HepG2 (cell line): ENCODE data around the gene FGD6. TPM values are rescaled to one million over a fixed set of nuclear protein-coding genes. Genes with fewer than 3 reads are reported as not detected.

ENCODE experiments used
- ATAC-seq: fragments of 200-7000 bp; cut with Tn5 transposase; 3 replicates; pipeline ENCODE4 v1.9.1; 2020; ENCODE audit warnings: mild to moderate bottlenecking, moderate library complexity
- BruUV-seq: library from RNA; stranded (reverse); fragments of 400-500 nt; replicated peaks from 2 replicates; lab custom pipeline; 2021; lab: Mats Ljungman, UMichigan
- CTCF ChIA-PET: fragments of 300-600 bp; formaldehyde crosslinking; extraction: SDS; loops from one replicate; lab custom pipeline; 2021; ENCODE audit warnings: low total read pairs, inconsistent platforms, low intra/inter-chr PET ratio; lab: Yijun Ruan, JAX
- POLR2A ChIA-PET: fragments of 350-600 bp; sonication (Branson Sonifier 250); formaldehyde crosslinking; loops from one replicate; lab custom pipeline; 2020; ENCODE audit warnings: antibody characterized with exemption, inconsistent platforms; lab: Yijun Ruan, JAX
- DNase-seq: peaks from one replicate; pipeline ENCODE4 v3.0.0-alpha.2; 2015; ENCODE audit warnings: low spot score
- FAIRE-seq: peaks from 3 replicates; lab custom pipeline; 2011; peaks lifted over from hg19 to GRCh38; lab: Jason Lieb, UNC
- H2AFZ ChIP-seq: one replicate; pipeline ENCODE4 v1.6.1; 2011; ENCODE audit warnings: low read length, inconsistent platforms
- H3K27ac ChIP-seq: fragments of 300-600 bp; 3 replicates; pipeline ENCODE4 v1.8.0; 2011; ENCODE audit warnings: mixed run types, mild to moderate bottlenecking, mixed read lengths, low read length, inconsistent platforms; ENCODE audit not compliant: insufficient read depth; ENCODE audit errors: extremely low read length
- H3K27me3 ChIP-seq, 2 experiments: fragments of 200-600 bp in 1 of 2; 2 replicates in 1 of 2; 3 replicates in 1 of 2; pipeline versions ENCODE4 v1.6.0 to v1.8.0; 2011; ENCODE audit warnings: low read length in 2 of 2, mild to moderate bottlenecking in 2 of 2, moderate library complexity in 2 of 2, inconsistent platforms in 1 of 2; ENCODE audit not compliant: insufficient read depth in 2 of 2, control insufficient read depth in 1 of 2
- H3K36me3 ChIP-seq, 2 experiments: fragments of 200-600 bp in 1 of 2; replicated peaks in 1 of 2; 2 replicates in 1 of 2; 3 replicates in 1 of 2; pipeline versions ENCODE4 v1.5.1 to v1.8.0; 2011; ENCODE audit warnings: low read length in 2 of 2, inconsistent platforms in 1 of 2; ENCODE audit not compliant: insufficient read depth in 2 of 2, control insufficient read depth in 1 of 2
- H3K4me1 ChIP-seq: 2 replicates; pipeline ENCODE4 v1.5.1; 2012; ENCODE audit warnings: low read length, inconsistent platforms; ENCODE audit not compliant: insufficient read depth
- H3K4me2 ChIP-seq: 2 replicates; pipeline ENCODE4 v1.6.0; 2011; ENCODE audit warnings: low read depth, low read length, inconsistent platforms
- H3K4me3 ChIP-seq, 3 experiments: fragments of 200-600 bp in 1 of 3; sonication (generic), shearing (Covaris generic) in 1 of 3; replicated peaks in 1 of 3; 2 replicates each; pipeline ENCODE4 v1.5.1; 2011 to 2016; ENCODE audit warnings: low read length in 3 of 3, inconsistent platforms in 2 of 3, low read depth in 2 of 3, mild to moderate bottlenecking in 2 of 3, control low read depth in 1 of 3, mixed read lengths in 1 of 3; ENCODE audit not compliant: insufficient read depth in 1 of 3
- H3K79me2 ChIP-seq: one replicate; pipeline ENCODE4 v1.6.1; 2011; ENCODE audit warnings: low read length, inconsistent platforms; ENCODE audit not compliant: insufficient read depth
- H3K9ac ChIP-seq: 2 replicates; pipeline ENCODE4 v1.6.0; 2011; ENCODE audit warnings: mild to moderate bottlenecking, low read depth, low read length, inconsistent platforms; ENCODE audit not compliant: insufficient read depth
- H3K9me3 ChIP-seq: 2 replicates; pipeline ENCODE4 v1.5.1; 2012; ENCODE audit warnings: mild to moderate bottlenecking, low read length
- H4K20me1 ChIP-seq: 2 replicates; pipeline ENCODE4 v1.6.0; 2011; ENCODE audit warnings: inconsistent platforms, mild to moderate bottlenecking, low read length, moderate library complexity; ENCODE audit not compliant: insufficient read depth
- ATF6 ChIP-seq: sonication (generic); formaldehyde crosslinking; conservative IDR thresholded peaks from 2 replicates; pipeline ENCODE4 v1.4.0; 2020; ENCODE audit warnings: missing genetic modification reagents
- GATA4 ChIP-seq: sonication (generic); IDR thresholded peaks from 2 replicates; pipeline ENCODE4 v1.6.1; 2016; ENCODE audit warnings: antibody characterized with exemption, low read depth, borderline replicate concordance
- GZF1 ChIP-seq: sonication (generic); formaldehyde crosslinking; IDR thresholded peaks from 2 replicates; pipeline ENCODE4 v1.5.1; 2020; ENCODE audit warnings: mild to moderate bottlenecking, missing genetic modification reagents
- MTA3 ChIP-seq: sonication (generic); formaldehyde crosslinking; IDR thresholded peaks from 2 replicates; pipeline ENCODE4 v1.4.0; 2020; ENCODE audit warnings: missing genetic modification reagents
- NBN ChIP-seq: fragments of 450-650 bp; conservative IDR thresholded peaks from 2 replicates; pipeline ENCODE4 v1.6.1; 2017
- RFXAP ChIP-seq: sonication (generic); formaldehyde crosslinking; IDR thresholded peaks from 2 replicates; pipeline ENCODE4 v1.4.0; 2020; ENCODE audit warnings: missing genetic modification reagents, borderline replicate concordance
- SAP130 ChIP-seq: IDR thresholded peaks from 2 replicates; pipeline ENCODE4 v1.6.1; 2016; ENCODE audit warnings: low read depth
- SOX13 ChIP-seq, 3 experiments: fragments of 450-650 bp in 1 of 3; sonication (generic) in 1 of 3; formaldehyde crosslinking in 1 of 3; IDR thresholded peaks in 2 of 3; conservative IDR thresholded peaks in 1 of 3; 2 replicates each; pipeline versions ENCODE4 v1.5.0 to v1.6.1; 2016 to 2020; ENCODE audit warnings: antibody characterized with exemption in 1 of 3, mild to moderate bottlenecking in 1 of 3, missing compliant biosample characterization in 1 of 3, missing genetic modification reagents in 1 of 3, moderate library complexity in 1 of 3
- THAP7 ChIP-seq: sonication (generic); formaldehyde crosslinking; IDR thresholded peaks from 2 replicates; pipeline ENCODE4 v1.8.1; 2023; ENCODE audit warnings: mild to moderate bottlenecking, missing genetic modification reagents
- ZNF468 ChIP-seq: sonication (generic); formaldehyde crosslinking; IDR thresholded peaks from 2 replicates; pipeline ENCODE4 v1.8.0; 2022; ENCODE audit warnings: mild to moderate bottlenecking, moderate library complexity, missing genetic modification reagents
- ZNF839 ChIP-seq: sonication (generic); formaldehyde crosslinking; IDR thresholded peaks from 2 replicates; pipeline ENCODE4 v1.4.0; 2020; ENCODE audit warnings: missing genetic modification reagents, mild to moderate bottlenecking, borderline replicate concordance
- ZSCAN30 ChIP-seq: sonication (generic); formaldehyde crosslinking; IDR thresholded peaks from 2 replicates; pipeline ENCODE4 v1.5.0; 2020; ENCODE audit warnings: mild to moderate bottlenecking, missing genetic modification reagents
- WGBS: methylation state at CpG from one replicate; pipeline ENCODE4 v1.1.6; 2017; ENCODE audit warnings: low lambda C conversion rate; 5-methylcytosine and 5-hydroxymethylcytosine counted together
- in situ Hi-C: cut with HindIII; loops from 2 replicates; pipeline ENCODE4 v1.10.0; 2017; ENCODE audit warnings: low pct_unique_long_range_greater_than_20kb; ENCODE audit not compliant: extremely low pct_ligation_motif_present
- intact Hi-C: fragments of 100-400 bp; cut with micrococcal nuclease; formaldehyde crosslinking; loops from one replicate; pipeline ENCODE4 v1.10.0; 2022; ENCODE audit not compliant: unreplicated experiment
- polyA plus RNA-seq, 8 experiments: library from polyadenylated mRNA; depleted of rRNA in 3 of 8; stranded (reverse) in 7 of 8; unstranded in 1 of 8; fragments of >200 nt; fragmentation: Illumina TruSeq in 4 of 8; extraction: Trizol in 4 of 8; gene quantifications; 2 replicates each; pipeline versions ENCODE4 v1.2.1 to v1.2.3, GENCODE V29; 2011 to 2016; ENCODE audit warnings: low read depth in 4 of 8, missing spikeins in 1 of 8, mixed read lengths in 1 of 8; ENCODE audit not compliant: insufficient read depth in 1 of 8
- total RNA-seq, 5 experiments: library from RNA; depleted of rRNA; stranded (reverse); fragments of >200 nt; fragmentation: Illumina TruSeq; extraction: Trizol; gene quantifications; 2 replicates each; pipeline ENCODE4 v1.2.3, GENCODE V29; 2016; ENCODE audit warnings: low read depth in 1 of 5
- TF ChIP-seq, protein P1 (sequence below): sonication (generic); formaldehyde crosslinking; IDR thresholded peaks from 2 replicates; pipeline ENCODE4 v1.5.1; 2020; ENCODE audit warnings: missing genetic modification reagents, mild to moderate bottlenecking, borderline replicate concordance
- TF ChIP-seq, protein P2 (sequence below): sonication (generic); formaldehyde crosslinking; IDR thresholded peaks from 2 replicates; pipeline ENCODE4 v1.5.0; 2020; ENCODE audit warnings: missing genetic modification reagents, mild to moderate bottlenecking, borderline replicate concordance
- TF ChIP-seq, protein P3 (sequence below): sonication (generic); formaldehyde crosslinking; IDR thresholded peaks from 2 replicates; pipeline ENCODE4 v1.5.0; 2020; ENCODE audit warnings: missing genetic modification reagents, mild to moderate bottlenecking, borderline replicate concordance
- TF ChIP-seq, protein P4 (sequence below): sonication (generic); formaldehyde crosslinking; IDR thresholded peaks from 2 replicates; pipeline ENCODE4 v1.4.0; 2020; ENCODE audit warnings: missing genetic modification reagents

Gene FGD6
- total and polyA plus RNA-seq, 2 of the 13 experiments (the other 11 are each of a cell fraction or from before 2014, with no cell fraction given): 2.2 to 4.3 TPM

GRCh38 chr12:95240556-95240955, 23.3 kb upstream of the FGD6 start:
- Histone ChIP-seq H2AFZ (no peak overlapping the region), H3K9me3 (no peaks in the 10 kb centered on the region), H4K20me1 (0 out of 2 replicates have a peak, but pooled peaks cover 5% of the 10 kb centered on the region), H3K4me3 (no peak overlapping the region), H3K4me1 (peaks cover 28% of the 10 kb centered on the region), H3K9ac (no peak overlapping the region), H3K36me3 (peaks cover 4% of the 10 kb centered on the region in 2 experiments; a peak in 2 of 5 replicates), H3K4me2 (no peak overlapping the region), H3K27me3 (no peaks in the 10 kb centered on the region; a peak in 1 of 5 replicates), H3K79me2 (peaks cover 52% of the 10 kb centered on the region), H3K27ac (no peak overlapping the region)
- DNase-seq (no peak), FAIRE-seq (no peak), ATAC-seq (no peak)
- BruUV-seq: no TSS peak
- POLR2A ChIA-PET: no interaction called here
- CTCF ChIA-PET: no interaction called here
- intact Hi-C loops: no loop called here
- in situ Hi-C loops: no loop called here
- 99% methylated on average over 2 of the region's 2 CpGs for WGBS
- TF ChIP-seq ATF6 (CRISPR knock-in tag): no peak
- TF ChIP-seq, protein P1, sequence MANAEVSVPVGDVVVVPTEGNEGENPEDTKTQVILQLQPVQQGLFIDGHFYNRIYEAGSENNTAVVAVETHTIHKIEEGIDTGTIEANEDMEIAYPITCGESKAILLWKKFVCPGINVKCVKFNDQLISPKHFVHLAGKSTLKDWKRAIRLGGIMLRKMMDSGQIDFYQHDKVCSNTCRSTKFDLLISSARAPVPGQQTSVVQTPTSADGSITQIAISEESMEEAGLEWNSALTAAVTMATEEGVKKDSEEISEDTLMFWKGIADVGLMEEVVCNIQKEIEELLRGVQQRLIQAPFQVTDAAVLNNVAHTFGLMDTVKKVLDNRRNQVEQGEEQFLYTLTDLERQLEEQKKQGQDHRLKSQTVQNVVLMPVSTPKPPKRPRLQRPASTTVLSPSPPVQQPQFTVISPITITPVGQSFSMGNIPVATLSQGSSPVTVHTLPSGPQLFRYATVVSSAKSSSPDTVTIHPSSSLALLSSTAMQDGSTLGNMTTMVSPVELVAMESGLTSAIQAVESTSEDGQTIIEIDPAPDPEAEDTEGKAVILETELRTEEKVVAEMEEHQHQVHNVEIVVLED: no peak
- TF ChIP-seq SAP130: no peak
- no peak for TF ChIP-seq GATA4
- no peak for TF ChIP-seq ZSCAN30
- no peak for TF ChIP-seq RFXAP (CRISPR knock-in tag)
- no peak for TF ChIP-seq ZNF839 (CRISPR knock-in tag)
- no peak for TF ChIP-seq MTA3 (CRISPR knock-in tag)
- TF ChIP-seq SOX13 (IDR thresholded peaks at IDR 0.05): no peak
- no peak for TF ChIP-seq SOX13 (CRISPR knock-in tag; conservative IDR thresholded peaks at IDR 0.05 in 1 of 2, IDR thresholded peaks at IDR 0.05 in 1 of 2)
- no peak for TF ChIP-seq GZF1 (CRISPR knock-in tag)
- TF ChIP-seq, protein P2, sequence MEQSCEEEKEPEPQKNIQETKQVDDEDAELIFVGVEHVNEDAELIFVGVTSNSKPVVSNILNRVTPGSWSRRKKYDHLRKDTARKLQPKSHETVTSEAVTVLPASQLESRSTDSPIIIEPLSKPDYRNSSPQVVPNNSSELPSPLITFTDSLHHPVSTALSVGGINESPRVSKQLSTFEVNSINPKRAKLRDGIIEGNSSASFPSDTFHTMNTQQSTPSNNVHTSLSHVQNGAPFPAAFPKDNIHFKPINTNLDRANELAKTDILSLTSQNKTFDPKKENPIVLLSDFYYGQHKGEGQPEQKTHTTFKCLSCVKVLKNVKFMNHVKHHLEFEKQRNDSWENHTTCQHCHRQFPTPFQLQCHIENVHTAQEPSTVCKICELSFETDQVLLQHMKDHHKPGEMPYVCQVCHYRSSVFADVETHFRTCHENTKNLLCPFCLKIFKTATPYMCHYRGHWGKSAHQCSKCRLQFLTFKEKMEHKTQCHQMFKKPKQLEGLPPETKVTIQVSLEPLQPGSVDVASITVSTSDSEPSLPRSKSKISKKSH (CRISPR knock-in tag): no peak
- TF ChIP-seq ZNF468 (CRISPR knock-in tag): no peak
- no peak for TF ChIP-seq THAP7 (CRISPR knock-in tag)
- TF ChIP-seq, protein P3, sequence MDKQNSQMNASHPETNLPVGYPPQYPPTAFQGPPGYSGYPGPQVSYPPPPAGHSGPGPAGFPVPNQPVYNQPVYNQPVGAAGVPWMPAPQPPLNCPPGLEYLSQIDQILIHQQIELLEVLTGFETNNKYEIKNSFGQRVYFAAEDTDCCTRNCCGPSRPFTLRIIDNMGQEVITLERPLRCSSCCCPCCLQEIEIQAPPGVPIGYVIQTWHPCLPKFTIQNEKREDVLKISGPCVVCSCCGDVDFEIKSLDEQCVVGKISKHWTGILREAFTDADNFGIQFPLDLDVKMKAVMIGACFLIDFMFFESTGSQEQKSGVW (CRISPR knock-in tag): no peak
- TF ChIP-seq, protein P4, sequence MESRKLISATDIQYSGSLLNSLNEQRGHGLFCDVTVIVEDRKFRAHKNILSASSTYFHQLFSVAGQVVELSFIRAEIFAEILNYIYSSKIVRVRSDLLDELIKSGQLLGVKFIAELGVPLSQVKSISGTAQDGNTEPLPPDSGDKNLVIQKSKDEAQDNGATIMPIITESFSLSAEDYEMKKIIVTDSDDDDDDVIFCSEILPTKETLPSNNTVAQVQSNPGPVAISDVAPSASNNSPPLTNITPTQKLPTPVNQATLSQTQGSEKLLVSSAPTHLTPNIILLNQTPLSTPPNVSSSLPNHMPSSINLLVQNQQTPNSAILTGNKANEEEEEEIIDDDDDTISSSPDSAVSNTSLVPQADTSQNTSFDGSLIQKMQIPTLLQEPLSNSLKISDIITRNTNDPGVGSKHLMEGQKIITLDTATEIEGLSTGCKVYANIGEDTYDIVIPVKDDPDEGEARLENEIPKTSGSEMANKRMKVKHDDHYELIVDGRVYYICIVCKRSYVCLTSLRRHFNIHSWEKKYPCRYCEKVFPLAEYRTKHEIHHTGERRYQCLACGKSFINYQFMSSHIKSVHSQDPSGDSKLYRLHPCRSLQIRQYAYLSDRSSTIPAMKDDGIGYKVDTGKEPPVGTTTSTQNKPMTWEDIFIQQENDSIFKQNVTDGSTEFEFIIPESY: no peak
- no peak for TF ChIP-seq NBN
